GM18867 (cell line): Measurements from ENCODE around the gene ZNF683.

ENCODE experiments used
- ATAC-seq: cut with Tn5 transposase; IDR thresholded peaks from one replicate; pipeline ENCODE4 v1.9.1; 2021; ENCODE audit warnings: mild to moderate bottlenecking, moderate library complexity; ENCODE audit not compliant: unreplicated experiment

ZNF683 gene

GRCh38 chr1:26359981-26360806, 12.4 kb downstream of the ZNF683 start:
- ATAC-seq, result no peak

- ATAC-seq, result no peak
These were observed 13.9 kb downstream of the ZNF683 start for GRCh38 chr1:26358411-26359384.

- ATAC-seq, result no peak
These were observed 15.4 kb downstream of the ZNF683 start for GRCh38 chr1:26357121-26357602.

GRCh38 chr1:26356106-26356505, 16.4 kb downstream of the ZNF683 start:
- no peak for ATAC-seq

- no peak for ATAC-seq
These were observed 17.6 kb downstream of the ZNF683 start for GRCh38 chr1:26354972-26355371.

GRCh38 chr1:26353976-26354820, 18.4 kb downstream of the ZNF683 start, which contains the start of gene CRYBG2:
CRYBG2 (minus strand) TSS chr1:26354130; CDS start chr1:26346657, 7,473 bp downstream.
- ATAC-seq, result no peak

GRCh38 chr1:26353210-26353859, 19.2 kb downstream of the ZNF683 start:
- no peak for ATAC-seq

GRCh38 chr1:26352338-26352679, 20.2 kb downstream of the ZNF683 start:
- ATAC-seq, result no peak

- no peak for ATAC-seq
These were observed 20.8 kb downstream of the ZNF683 start for GRCh38 chr1:26351590-26352337.

- ATAC-seq, result no peak
These were observed 21.6 kb downstream of the ZNF683 start for GRCh38 chr1:26350701-26351589.

GRCh38 chr1:26350343-26350700, 22.2 kb downstream of the ZNF683 start:
- no peak for ATAC-seq

- ATAC-seq, result no peak
These were observed 22.7 kb downstream of the ZNF683 start for GRCh38 chr1:26349877-26350244.

GRCh38 chr1:26349188-26349876, 23.2 kb downstream of the ZNF683 start:
- no peak for ATAC-seq

- no peak for ATAC-seq
These were observed 26.1 kb downstream of the ZNF683 start for GRCh38 chr1:26346274-26347033.

- no peak for ATAC-seq
These were observed 26.8 kb downstream of the ZNF683 start for GRCh38 chr1:26345718-26346117.

- no peak for ATAC-seq
These were observed 28.2 kb downstream of the ZNF683 start for GRCh38 chr1:26344147-26344920.
